Cerebellar nuclear complex (tissue), 1 donor: Measurements from ENCODE around the gene DNAH17.

Experiments used
- DNase-seq, 2 experiments: peaks; one replicate each; lab custom pipeline; 2025; lab: John Stamatoyannopoulos, UW

Gene DNAH17

GRCh38 chr17:78496311-78496710 is 80.9 kb downstream of the DNAH17 start:
- DNase-seq: no peak

- no peak for DNase-seq
Measured at GRCh38 chr17:78495634-78496033, 81.6 kb downstream of the DNAH17 start.

GRCh38 chr17:78494696-78495330 is 82.4 kb downstream of the DNAH17 start:
- no peak for DNase-seq

GRCh38 chr17:78493853-78494695 is 83.1 kb downstream of the DNAH17 start:
- no peak for DNase-seq

- no peak for DNase-seq
Measured at GRCh38 chr17:78493450-78493849, 83.7 kb downstream of the DNAH17 start.

GRCh38 chr17:78492116-78492799 is 84.9 kb downstream of the DNAH17 start:
- DNase-seq: no peak

GRCh38 chr17:78491236-78492115 is 85.7 kb downstream of the DNAH17 start:
- no peak for DNase-seq

- DNase-seq: no peak
Measured at GRCh38 chr17:78490673-78491072, 86.5 kb downstream of the DNAH17 start.

- DNase-seq: no peak
Measured at GRCh38 chr17:78490156-78490555, 87.0 kb downstream of the DNAH17 start.

GRCh38 chr17:78488867-78489634 is 88.1 kb downstream of the DNAH17 start:
- no peak for DNase-seq

- no peak for DNase-seq
Measured at GRCh38 chr17:78488156-78488555, 89.0 kb downstream of the DNAH17 start.

GRCh38 chr17:78486946-78487680 is 90.1 kb downstream of the DNAH17 start:
- no peak for DNase-seq

- no peak for DNase-seq
Measured at GRCh38 chr17:78486228-78486802, 90.9 kb downstream of the DNAH17 start.

GRCh38 chr17:78485290-78486168 is 91.7 kb downstream of the DNAH17 start:
- DNase-seq: no peak

GRCh38 chr17:78484271-78485246 is 92.6 kb downstream of the DNAH17 start:
- DNase-seq: no peak

GRCh38 chr17:78479369-78479768 is 97.8 kb downstream of the DNAH17 start:
- DNase-seq: no peak

- no peak for DNase-seq
Measured at GRCh38 chr17:78478757-78479297, 98.4 kb downstream of the DNAH17 start.
